Endothelial cell of umbilical vein (primary cell): ENCODE data around the gene CIRBP. TPM values are rescaled to one million over a fixed set of nuclear protein-coding genes. Genes with fewer than 3 reads are reported as not detected.

Experiments
- BruUV-seq: library from RNA; stranded (reverse); fragments of 400-500 nt; replicated peaks from 2 replicates; lab custom pipeline; 2021; lab: Mats Ljungman, UMichigan
- CTCF ChIA-PET: fragments of 300-600, 350-600 bp; sonication (Branson Sonifier 250); formaldehyde crosslinking; loops from one replicate; lab custom pipeline; 2021; ENCODE audit warnings: antibody characterized with exemption, inconsistent platforms; lab: Charles Lee
- POLR2A ChIA-PET: fragments of 300-600, 350-600 bp; sonication (Branson Sonifier 250); formaldehyde crosslinking; loops from one replicate; lab custom pipeline; 2021; ENCODE audit warnings: antibody characterized with exemption, inconsistent platforms; lab: Charles Lee
- DNase-seq: peaks from one replicate; pipeline ENCODE4 v3.0.0-alpha.2; 2011; ENCODE audit warnings: low read depth, low spot score
- FAIRE-seq: peaks from 2 replicates; lab custom pipeline; 2011; peaks lifted over from hg19 to GRCh38; lab: Jason Lieb, UNC
- H2AFZ ChIP-seq: 2 replicates; pipeline ENCODE4 v1.6.0; 2012; ENCODE audit warnings: low read depth, low read length, control low read depth, inconsistent platforms
- H3K27ac ChIP-seq: 2 replicates; pipeline ENCODE4 v1.5.1; 2011; ENCODE audit warnings: low read depth, mild to moderate bottlenecking, control low read depth, low read length, moderate library complexity; ENCODE audit not compliant: insufficient read depth
- H3K27me3 ChIP-seq, 2 experiments: 2 replicates each; pipeline versions ENCODE4 v1.6.0 to v1.6.1; 2011; ENCODE audit warnings: low read length in 2 of 2, mixed read lengths in 1 of 2; ENCODE audit not compliant: control insufficient read depth in 2 of 2, insufficient read depth in 2 of 2
- H3K36me3 ChIP-seq, 2 experiments: 2 replicates in 1 of 2; 3 replicates in 1 of 2; pipeline ENCODE4 v1.5.1; 2011; ENCODE audit warnings: low read length in 2 of 2, mild to moderate bottlenecking in 1 of 2, moderate library complexity in 1 of 2; ENCODE audit not compliant: control insufficient read depth in 2 of 2, insufficient read depth in 2 of 2; ENCODE audit errors: extremely low read depth in 1 of 2
- H3K4me1 ChIP-seq: 3 replicates; pipeline ENCODE4 v1.5.1; 2011; ENCODE audit warnings: mild to moderate bottlenecking, low read length; ENCODE audit not compliant: control insufficient read depth, insufficient read depth; ENCODE audit errors: extremely low read depth
- H3K4me2 ChIP-seq: 2 replicates; pipeline ENCODE4 v1.6.1; 2011; ENCODE audit warnings: low read length, control low read depth, mixed read lengths; ENCODE audit not compliant: insufficient read depth
- H3K4me3 ChIP-seq, 3 experiments: fragments of 200-600 bp in 1 of 3; sonication (generic), shearing (Covaris generic) in 1 of 3; replicated peaks in 1 of 3; 2 replicates each; pipeline ENCODE4 v1.5.1; 2011 to 2016; ENCODE audit warnings: control low read depth in 3 of 3, low read length in 3 of 3, mild to moderate bottlenecking in 2 of 3, inconsistent platforms in 1 of 3, low read depth in 1 of 3, moderate library complexity in 1 of 3; ENCODE audit not compliant: insufficient read depth in 1 of 3
- H3K79me2 ChIP-seq: 2 replicates; pipeline ENCODE4 v1.6.0; 2012; ENCODE audit warnings: low read length, inconsistent platforms; ENCODE audit not compliant: control insufficient read depth, insufficient read depth
- H3K9ac ChIP-seq: replicated peaks from 2 replicates; pipeline ENCODE3; 2011; ENCODE audit warnings: low read length, control low read depth; ENCODE audit not compliant: insufficient read depth; ENCODE audit errors: extremely low read depth
- H3K9me1 ChIP-seq: replicated peaks from 3 replicates; pipeline ENCODE4 v1.6.0; 2011; ENCODE audit warnings: mild to moderate bottlenecking, low read length; ENCODE audit not compliant: control insufficient read depth, insufficient read depth; ENCODE audit errors: extremely low read depth
- H3K9me3 ChIP-seq: replicated peaks from 2 replicates; pipeline ENCODE4 v1.5.1; 2012; ENCODE audit warnings: low read length, inconsistent platforms; ENCODE audit not compliant: control insufficient read depth, insufficient read depth
- H4K20me1 ChIP-seq: replicated peaks from 2 replicates; pipeline ENCODE3; 2011; ENCODE audit warnings: mild to moderate bottlenecking, low read length; ENCODE audit not compliant: control insufficient read depth, insufficient read depth; ENCODE audit errors: extremely low read depth
- CTCF ChIP-seq, 2 donors: IDR thresholded peaks; 1 replicate in 1 of 2; 2 replicates in 1 of 2; pipeline ENCODE4 v1.5.1; 2011; ENCODE audit warnings: low read length in 2 of 2, mild to moderate bottlenecking in 2 of 2, moderate library complexity in 2 of 2, control low read depth in 1 of 2, inconsistent platforms in 1 of 2, low read depth in 1 of 2; ENCODE audit not compliant: insufficient read depth in 1 of 2; ENCODE audit errors: extremely low read depth in 1 of 2
- EZH2 ChIP-seq: IDR thresholded peaks from 2 replicates; pipeline ENCODE4 v1.6.1; 2012; ENCODE audit warnings: borderline replicate concordance, low read depth, mild to moderate bottlenecking, moderate library complexity, low read length, inconsistent platforms; ENCODE audit not compliant: severe bottlenecking
- FOS ChIP-seq: IDR thresholded peaks from 2 replicates; pipeline ENCODE4 v1.6.1; 2011; ENCODE audit warnings: mild to moderate bottlenecking, low read length, moderate library complexity, borderline replicate concordance; ENCODE audit not compliant: insufficient read depth
- GATA2 ChIP-seq: IDR thresholded peaks from 2 replicates; pipeline ENCODE4 v1.7.0; 2011; ENCODE audit warnings: low read depth, mild to moderate bottlenecking, moderate library complexity, mixed read lengths, low read length; ENCODE audit not compliant: insufficient read length, insufficient read depth
- JUN ChIP-seq: IDR thresholded peaks from 2 replicates; pipeline ENCODE4 v1.6.1; 2011; ENCODE audit warnings: borderline replicate concordance, low read depth; ENCODE audit not compliant: insufficient read length, insufficient read depth
- MYC ChIP-seq: IDR thresholded peaks from one replicate; pipeline ENCODE4 v1.6.1; 2011; ENCODE audit warnings: mild to moderate bottlenecking, low read depth, low read length
- POLR2A ChIP-seq: IDR thresholded peaks from 2 replicates; pipeline ENCODE4 v1.6.1; 2012; ENCODE audit warnings: low read depth, mild to moderate bottlenecking, control low read depth, low read length
- POLR2AphosphoS5 ChIP-seq: IDR thresholded peaks from 2 replicates; pipeline ENCODE4 v1.6.1; 2012; ENCODE audit warnings: low read depth, mild to moderate bottlenecking, control low read depth, low read length, moderate library complexity; ENCODE audit not compliant: insufficient read depth
- dilution Hi-C: fragments of 300-500 bp; cut with MboI; formaldehyde crosslinking; loops from one replicate; pipeline ENCODE4 v1.15.0; 2019; ENCODE audit warnings: low sequenced_read_pairs; ENCODE audit not compliant: extremely low pct_ligation_motif_present
- intact Hi-C: fragments of 100-400 bp; cut with micrococcal nuclease; formaldehyde crosslinking; loops from one replicate; pipeline ENCODE4 v1.10.0; 2022
- polyA plus RNA-seq, 4 experiments: library from polyadenylated mRNA; depleted of rRNA in 3 of 4; stranded (reverse) in 3 of 4; unstranded in 1 of 4; fragments of >200 nt; gene quantifications; 2 replicates each; pipeline versions ENCODE4 v1.2.1 to v1.2.3, GENCODE V29; 2011 to 2012; ENCODE audit warnings: missing spikeins in 1 of 4
- total RNA-seq: library from RNA; stranded (reverse); gene quantifications from 2 replicates; pipeline ENCODE4 v1.2.3, GENCODE V29; 2021
- TF ChIP-seq, protein P1 (sequence below): IDR thresholded peaks from 2 replicates; pipeline ENCODE4 v1.6.1; 2011; ENCODE audit not compliant: insufficient read depth, insufficient read length

The CIRBP gene
- total and polyA plus RNA-seq, 2 donors (not counting 3 experiments of a cell fraction or from before 2014, with no cell fraction given) = 225 to 439 TPM

DNA sequence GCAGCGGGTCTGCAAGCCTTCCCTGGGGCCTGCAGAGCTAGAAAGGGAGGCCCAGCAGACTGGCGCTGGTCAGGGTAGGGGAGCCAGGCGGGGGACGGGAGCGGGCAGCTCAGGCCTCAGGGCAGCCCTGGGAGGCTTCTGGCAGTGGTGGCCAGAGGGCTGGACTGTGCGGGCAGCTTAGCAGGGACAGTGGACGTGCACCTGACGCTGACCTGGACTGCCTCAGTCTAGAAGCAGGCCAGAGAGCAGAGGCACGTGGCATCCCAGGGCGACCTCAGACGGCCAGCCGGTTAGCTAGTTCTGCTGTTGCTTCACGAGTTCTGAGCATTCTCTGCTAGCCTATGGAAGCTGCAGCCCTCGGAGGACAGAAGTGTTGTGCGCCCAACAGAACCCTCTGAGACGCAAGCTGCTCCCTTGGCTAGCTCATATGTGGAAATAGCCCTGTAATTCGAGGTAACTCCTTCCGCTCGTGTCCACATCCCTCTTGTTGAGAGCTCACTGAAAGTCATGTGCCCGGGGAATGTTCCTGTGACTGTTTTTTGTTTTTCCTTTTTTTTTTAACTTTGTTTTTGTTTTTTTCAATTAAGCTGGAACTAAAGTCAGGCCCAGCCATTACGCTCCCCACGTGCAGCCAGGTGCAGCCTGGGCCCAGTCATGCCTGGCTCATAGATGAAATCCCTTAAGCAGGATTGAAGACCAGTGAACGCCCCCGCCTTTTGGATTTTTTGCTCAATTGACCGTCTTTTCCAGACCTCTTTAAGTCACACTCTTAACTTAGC, 4.3 kb downstream of the CIRBP start:
- Histone ChIP-seq H3K4me3 (no peak overlapping the region), H3K27ac (no peak overlapping the region), H3K4me2 (no peak overlapping the region), H2AFZ (no peak overlapping the region), H3K4me1 (peaks cover 39% of the 10 kb centered on the region), H3K9me1 (no peaks in the 10 kb centered on the region), H3K36me3 (peaks cover 23 to 34% of the 10 kb centered on the region in 2 experiments), H4K20me1 (no peaks in the 10 kb centered on the region), H3K9ac (no peak overlapping the region), H3K27me3 (no peaks in the 10 kb centered on the region), H3K9me3 (no peaks in the 10 kb centered on the region), H3K79me2 (peaks cover 48% of the 10 kb centered on the region)
- dilution Hi-C loops = no loop called here
- POLR2A ChIA-PET = interaction anchor here (0.6 kb wide), 1 partner anchor 21 kb away, joined by 5 read pairs; no protein-coding TSS in a partner anchor
- BruUV-seq = no TSS peak
- intact Hi-C loops = no loop called here
- DNase-seq (no peak), FAIRE-seq (no peak)
- CTCF ChIA-PET = interaction anchor here (3.9 kb wide), 1 partner anchor 29 kb away, joined by 42 read pairs; no protein-coding TSS in a partner anchor
- TF ChIP-seq CTCF (IDR thresholded peaks at IDR 0.05; ENCODE audit: extremely low read depth in 1 of 2, insufficient read depth in 1 of 2, low read depth in 1 of 2, low read length in 2 of 2) = no peak
- no peak for TF ChIP-seq JUN
- no peak for TF ChIP-seq MYC
- no peak for TF ChIP-seq FOS
- no peak for TF ChIP-seq EZH2
- TF ChIP-seq GATA2 = no peak
- TF ChIP-seq POLR2AphosphoS5 = peak; percentile 26
- TF ChIP-seq, protein P1, sequence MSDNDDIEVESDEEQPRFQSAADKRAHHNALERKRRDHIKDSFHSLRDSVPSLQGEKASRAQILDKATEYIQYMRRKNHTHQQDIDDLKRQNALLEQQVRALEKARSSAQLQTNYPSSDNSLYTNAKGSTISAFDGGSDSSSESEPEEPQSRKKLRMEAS = no peak
- TF ChIP-seq POLR2A = peak; percentile 26
